SJCRH30 (cell line): ENCODE data around the gene LTC4S. TPM values are rescaled to one million over a fixed set of nuclear protein-coding genes. Genes with fewer than 3 reads are reported as not detected.

Experiments
- DNase-seq, 2 experiments: peaks; one replicate each; pipeline ENCODE4 v3.0.0-alpha.2; 2015 to 2020
- H3K27ac ChIP-seq: fragments of 250-450 bp; sonication (Bioruptor Pico); 2 replicates; pipeline ENCODE4 v1.5.1; 2020; ENCODE audit warnings: mild to moderate bottlenecking, moderate library complexity
- H3K27me3 ChIP-seq: fragments of 250-450 bp; sonication (Bioruptor Pico); 2 replicates; pipeline ENCODE4 v1.5.1; 2020; ENCODE audit warnings: mild to moderate bottlenecking, moderate library complexity
- H3K36me3 ChIP-seq: fragments of 250-450 bp; sonication (Bioruptor Pico); 2 replicates; pipeline ENCODE4 v1.5.1; 2020; ENCODE audit warnings: mild to moderate bottlenecking, moderate library complexity
- H3K4me1 ChIP-seq: fragments of 250-450 bp; sonication (Bioruptor Pico); 2 replicates; pipeline ENCODE4 v1.5.1; 2020; ENCODE audit warnings: mild to moderate bottlenecking, moderate library complexity
- H3K4me3 ChIP-seq: fragments of 250-450 bp; sonication (Bioruptor Pico); 2 replicates; pipeline ENCODE4 v1.5.1; 2020; ENCODE audit warnings: mild to moderate bottlenecking, moderate library complexity
- H3K9me3 ChIP-seq: fragments of 250-450 bp; sonication (Bioruptor Pico); replicated peaks from 2 replicates; pipeline ENCODE4 v1.5.1; 2020; ENCODE audit warnings: mild to moderate bottlenecking, moderate library complexity
- total RNA-seq: library from RNA; depleted of rRNA; stranded (reverse); fragments of >200 nt; shearing (Covaris generic); gene quantifications from 2 replicates; pipeline ENCODE4 v1.2.3, GENCODE V29; 2014

LTC4S gene
- total RNA-seq, 1 experiment from 2014 or later, result not detected

- no peaks in the 10 kb centered on the region for H3K27me3 ChIP-seq
- H3K4me1 ChIP-seq, result no peaks in the 10 kb centered on the region
- peaks cover 32% of the 10 kb centered on the region for H3K36me3 ChIP-seq
- no peaks in the 10 kb centered on the region for H3K9me3 ChIP-seq
- peak overlapping the region; percentile 28; the same call in 1 of the 2 replicates for H3K27ac ChIP-seq
- H3K4me3 ChIP-seq, result peak overlapping the region; percentile 55
- DNase-seq, result peak in 1 of 2 experiments; percentile 58
These were observed 2.4 kb downstream of the LTC4S start for GRCh38 chr5:179795863-179796833.

- no peaks in the 10 kb centered on the region for H3K9me3 ChIP-seq
- H3K27me3 ChIP-seq, result no peaks in the 10 kb centered on the region
- H3K4me1 ChIP-seq, result no peaks in the 10 kb centered on the region
- DNase-seq, result no peak
- peaks cover 36% of the 10 kb centered on the region for H3K36me3 ChIP-seq
- H3K4me3 ChIP-seq, result no peak overlapping the region
- no peak overlapping the region for H3K27ac ChIP-seq
These were observed 3.3 kb downstream of the LTC4S start for GRCh38 chr5:179796877-179797608.

- no peak overlapping the region for H3K4me3 ChIP-seq
- H3K36me3 ChIP-seq, result peaks cover 41% of the 10 kb centered on the region
- no peak for DNase-seq
- H3K9me3 ChIP-seq, result no peaks in the 10 kb centered on the region
- no peaks in the 10 kb centered on the region for H3K4me1 ChIP-seq
- no peak overlapping the region for H3K27ac ChIP-seq
- no peaks in the 10 kb centered on the region for H3K27me3 ChIP-seq
These were observed 4.0 kb downstream of the LTC4S start for GRCh38 chr5:179797741-179798140.

GRCh38 chr5:179798144-179798770 is 4.5 kb downstream of the LTC4S start:
- DNase-seq, result no peak
- Histone ChIP-seq H3K4me1 (no peaks in the 10 kb centered on the region), H3K9me3 (no peaks in the 10 kb centered on the region), H3K27ac (no peak overlapping the region), H3K36me3 (peaks cover 41% of the 10 kb centered on the region), H3K27me3 (no peaks in the 10 kb centered on the region), H3K4me3 (no peak overlapping the region)

- H3K36me3 ChIP-seq, result peaks cover 41% of the 10 kb centered on the region
These were observed 5.2 kb downstream of the LTC4S start for GRCh38 chr5:179798771-179799643.

GRCh38 chr5:179799644-179799973 is 5.8 kb downstream of the LTC4S start:
- Histone ChIP-seq H3K36me3 (peaks cover 41% of the 10 kb centered on the region), H3K4me3 (no peak overlapping the region), H3K27me3 (no peaks in the 10 kb centered on the region), H3K27ac (no peak overlapping the region), H3K9me3 (no peaks in the 10 kb centered on the region), H3K4me1 (peaks cover 7% of the 10 kb centered on the region; the same call in 1 of the 2 replicates)
- DNase-seq, result no peak

More at GRCh38 chr5:179798771-179799643, 5.2 kb downstream of the LTC4S start:
- Histone ChIP-seq H3K27ac (no peak overlapping the region), H3K9me3 (no peaks in the 10 kb centered on the region), H3K27me3 (no peaks in the 10 kb centered on the region), H3K4me1 (peaks cover 4% of the 10 kb centered on the region; the same call in 1 of the 2 replicates), H3K4me3 (no peak overlapping the region)
- DNase-seq, result no peak

- Histone ChIP-seq H3K36me3 (peaks cover 41% of the 10 kb centered on the region), H3K27ac (no peak overlapping the region), H3K9me3 (no peaks in the 10 kb centered on the region), H3K27me3 (no peaks in the 10 kb centered on the region), H3K4me1 (peaks cover 7% of the 10 kb centered on the region; the same call in 1 of the 2 replicates), H3K4me3 (no peak overlapping the region)
- DNase-seq, result no peak
These were observed 6.4 kb downstream of the LTC4S start for GRCh38 chr5:179800071-179800695.

GRCh38 chr5:179800696-179801201 is 7.0 kb downstream of the LTC4S start:
- no peak overlapping the region for H3K27ac ChIP-seq
- peaks cover 41% of the 10 kb centered on the region for H3K36me3 ChIP-seq
- no peaks in the 10 kb centered on the region for H3K27me3 ChIP-seq

GRCh38 chr5:179801304-179802206 is 7.8 kb downstream of the LTC4S start:
- Histone ChIP-seq H3K27ac (no peak overlapping the region), H3K9me3 (no peaks in the 10 kb centered on the region), H3K27me3 (no peaks in the 10 kb centered on the region), H3K4me3 (no peak overlapping the region), H3K4me1 (peaks cover 7% of the 10 kb centered on the region; the same call in 1 of the 2 replicates), H3K36me3 (peaks cover 41% of the 10 kb centered on the region)
- DNase-seq, result no peak

More at GRCh38 chr5:179800696-179801201, 7.0 kb downstream of the LTC4S start:
- Histone ChIP-seq H3K4me3 (no peak overlapping the region), H3K4me1 (peaks cover 7% of the 10 kb centered on the region; the same call in 1 of the 2 replicates), H3K9me3 (no peaks in the 10 kb centered on the region)
- DNase-seq, result no peak

GRCh38 chr5:179802207-179802883 is 8.6 kb downstream of the LTC4S start:
- Histone ChIP-seq H3K4me1 (peaks cover 7% of the 10 kb centered on the region; the same call in 1 of the 2 replicates), H3K4me3 (no peak overlapping the region)
- DNase-seq, result no peak

GRCh38 chr5:179802950-179803562 is 9.3 kb downstream of the LTC4S start:
- Histone ChIP-seq H3K9me3 (no peaks in the 10 kb centered on the region), H3K27ac (no peak overlapping the region), H3K4me3 (no peak overlapping the region), H3K36me3 (peaks cover 29% of the 10 kb centered on the region), H3K27me3 (no peaks in the 10 kb centered on the region), H3K4me1 (peaks cover 7% of the 10 kb centered on the region; the same call in 1 of the 2 replicates)
- DNase-seq, result peak in 1 of 2 experiments; percentile 38

More at GRCh38 chr5:179802207-179802883, 8.6 kb downstream of the LTC4S start:
- Histone ChIP-seq H3K27me3 (no peaks in the 10 kb centered on the region), H3K27ac (no peak overlapping the region), H3K9me3 (no peaks in the 10 kb centered on the region), H3K36me3 (peaks cover 33% of the 10 kb centered on the region)
